ENCODE data around the gene BRAF.

BRAF gene

GRCh38 chr7:140696680-140697446 lies 227.9 kb downstream of the BRAF start, which contains the start of gene NDUFB2 (continued):
- TF ChIP-seq ZNF433 (tag by site-specific recombination; IDR thresholded peaks at IDR 0.05; ENCODE audit: low read depth) (no peak), ZNF707 (tag by site-specific recombination; IDR thresholded peaks at IDR 0.05) (no peak), ZNF23 (tag by site-specific recombination; IDR thresholded peaks at IDR 0.05; ENCODE audit: borderline replicate concordance) (no peak), ZNF214 (tag by site-specific recombination; IDR thresholded peaks at IDR 0.05; ENCODE audit: borderline replicate concordance) (no peak), ZNF585B (tag by site-specific recombination; IDR thresholded peaks at IDR 0.05) (no peak), ZNF202 (tag by site-specific recombination; IDR thresholded peaks at IDR 0.05; ENCODE audit: borderline replicate concordance) (no peak), ZNF184 (tag by site-specific recombination; IDR thresholded peaks at IDR 0.05) (0 out of 2 replicates have a peak, but pooled peaks have one; percentile 25), IKZF3 (tag by site-specific recombination; IDR thresholded peaks at IDR 0.05) (no peak), ZNF175 (tag by site-specific recombination; IDR thresholded peaks at IDR 0.05) (no peak), ZNF645 (tag by site-specific recombination; IDR thresholded peaks at IDR 0.05) (no peak), ZNF112 (tag by site-specific recombination; IDR thresholded peaks at IDR 0.05) (no peak), ZBTB11 (tag by site-specific recombination; conservative IDR thresholded peaks at IDR 0.05; ENCODE audit: low read depth) (peak; percentile 81), ZNF146 (tag by site-specific recombination; IDR thresholded peaks at IDR 0.05) (peak; percentile 18; the same call in 1 of the 2 replicates), ZNF518A (tag by site-specific recombination; conservative IDR thresholded peaks at IDR 0.05; ENCODE audit: low read depth) (no peak), ZSCAN16 (tag by site-specific recombination; IDR thresholded peaks at IDR 0.05) (peak; percentile 9; the same call in 1 of the 2 replicates), ZNF239 (tag by site-specific recombination; IDR thresholded peaks at IDR 0.05) (peak; percentile 34; the same call in 1 of the 2 replicates), KLF8 (tag by site-specific recombination; IDR thresholded peaks at IDR 0.05) (peak; percentile 97), TCF7L2 (IDR thresholded peaks at IDR 0.05; ENCODE audit: borderline replicate concordance, low read depth, low read length) (peak; percentile 19; the same call in 1 of the 2 replicates)
- TF ChIP-seq, protein P1, sequence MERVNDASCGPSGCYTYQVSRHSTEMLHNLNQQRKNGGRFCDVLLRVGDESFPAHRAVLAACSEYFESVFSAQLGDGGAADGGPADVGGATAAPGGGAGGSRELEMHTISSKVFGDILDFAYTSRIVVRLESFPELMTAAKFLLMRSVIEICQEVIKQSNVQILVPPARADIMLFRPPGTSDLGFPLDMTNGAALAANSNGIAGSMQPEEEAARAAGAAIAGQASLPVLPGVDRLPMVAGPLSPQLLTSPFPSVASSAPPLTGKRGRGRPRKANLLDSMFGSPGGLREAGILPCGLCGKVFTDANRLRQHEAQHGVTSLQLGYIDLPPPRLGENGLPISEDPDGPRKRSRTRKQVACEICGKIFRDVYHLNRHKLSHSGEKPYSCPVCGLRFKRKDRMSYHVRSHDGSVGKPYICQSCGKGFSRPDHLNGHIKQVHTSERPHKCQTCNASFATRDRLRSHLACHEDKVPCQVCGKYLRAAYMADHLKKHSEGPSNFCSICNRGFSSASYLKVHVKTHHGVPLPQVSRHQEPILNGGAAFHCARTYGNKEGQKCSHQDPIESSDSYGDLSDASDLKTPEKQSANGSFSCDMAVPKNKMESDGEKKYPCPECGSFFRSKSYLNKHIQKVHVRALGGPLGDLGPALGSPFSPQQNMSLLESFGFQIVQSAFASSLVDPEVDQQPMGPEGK (tag by site-specific recombination; IDR thresholded peaks at IDR 0.05): peak; percentile 97
- TF ChIP-seq, protein P2, sequence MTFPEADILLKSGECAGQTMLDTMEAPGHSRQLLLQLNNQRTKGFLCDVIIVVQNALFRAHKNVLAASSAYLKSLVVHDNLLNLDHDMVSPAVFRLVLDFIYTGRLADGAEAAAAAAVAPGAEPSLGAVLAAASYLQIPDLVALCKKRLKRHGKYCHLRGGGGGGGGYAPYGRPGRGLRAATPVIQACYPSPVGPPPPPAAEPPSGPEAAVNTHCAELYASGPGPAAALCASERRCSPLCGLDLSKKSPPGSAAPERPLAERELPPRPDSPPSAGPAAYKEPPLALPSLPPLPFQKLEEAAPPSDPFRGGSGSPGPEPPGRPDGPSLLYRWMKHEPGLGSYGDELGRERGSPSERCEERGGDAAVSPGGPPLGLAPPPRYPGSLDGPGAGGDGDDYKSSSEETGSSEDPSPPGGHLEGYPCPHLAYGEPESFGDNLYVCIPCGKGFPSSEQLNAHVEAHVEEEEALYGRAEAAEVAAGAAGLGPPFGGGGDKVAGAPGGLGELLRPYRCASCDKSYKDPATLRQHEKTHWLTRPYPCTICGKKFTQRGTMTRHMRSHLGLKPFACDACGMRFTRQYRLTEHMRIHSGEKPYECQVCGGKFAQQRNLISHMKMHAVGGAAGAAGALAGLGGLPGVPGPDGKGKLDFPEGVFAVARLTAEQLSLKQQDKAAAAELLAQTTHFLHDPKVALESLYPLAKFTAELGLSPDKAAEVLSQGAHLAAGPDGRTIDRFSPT (tag by site-specific recombination; IDR thresholded peaks at IDR 0.05): no peak

Data from HEK293 (cell line).